GM19035 (cell line): Measurements from ENCODE around the gene COL6A1.

Experiments
- ATAC-seq: cut with Tn5 transposase; IDR thresholded peaks from one replicate; pipeline ENCODE4 v1.9.1; 2021; ENCODE audit not compliant: unreplicated experiment

Gene COL6A1

DNA sequence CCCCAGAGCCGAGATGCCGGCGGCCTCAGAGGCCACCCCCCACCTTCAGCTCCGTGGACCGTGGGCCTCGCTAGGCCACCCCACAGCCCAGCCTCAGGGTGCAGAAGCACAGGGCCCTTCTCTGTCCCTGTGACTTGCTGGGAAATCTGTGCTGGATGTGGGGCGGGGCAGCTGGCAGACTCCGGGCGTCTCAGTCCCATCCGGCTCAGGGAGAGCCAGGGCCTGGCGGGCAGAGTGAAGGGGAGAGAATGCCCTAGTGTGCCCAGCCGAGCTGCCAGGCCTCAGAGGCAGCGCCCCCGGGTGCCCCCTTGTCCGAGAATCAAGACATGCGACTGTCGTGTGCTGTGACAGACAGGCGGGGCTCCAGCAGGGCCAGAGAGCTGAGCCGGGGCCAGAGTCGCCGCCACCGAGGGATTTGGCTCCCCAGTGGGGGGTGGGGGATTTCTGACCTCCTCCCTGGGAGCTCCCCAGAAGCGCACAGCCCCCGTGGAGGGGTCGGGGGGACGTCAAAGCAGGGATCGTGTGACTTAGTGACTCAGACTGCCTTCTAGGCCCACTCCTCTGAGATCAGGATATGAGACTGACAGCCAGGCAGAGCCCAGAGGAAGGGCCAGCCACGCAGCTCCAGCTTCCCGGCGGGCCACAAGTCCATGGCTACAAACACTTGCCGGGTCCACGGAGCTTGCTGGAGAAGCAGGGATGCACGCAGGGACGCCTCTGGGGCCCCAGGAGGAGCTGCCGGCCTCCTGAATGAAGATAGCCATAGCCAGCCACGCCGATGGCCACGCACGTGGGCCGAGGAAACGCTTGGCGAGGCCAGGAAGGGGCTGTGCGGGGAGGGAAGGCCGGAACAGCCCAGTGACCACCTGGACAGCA lies 11.9 kb downstream of the COL6A1 start:
- ATAC-seq, result no peak

- no peak for ATAC-seq
Observed at GRCh38 chr21:45994086-45994661, 12.6 kb downstream of the COL6A1 start.

DNA sequence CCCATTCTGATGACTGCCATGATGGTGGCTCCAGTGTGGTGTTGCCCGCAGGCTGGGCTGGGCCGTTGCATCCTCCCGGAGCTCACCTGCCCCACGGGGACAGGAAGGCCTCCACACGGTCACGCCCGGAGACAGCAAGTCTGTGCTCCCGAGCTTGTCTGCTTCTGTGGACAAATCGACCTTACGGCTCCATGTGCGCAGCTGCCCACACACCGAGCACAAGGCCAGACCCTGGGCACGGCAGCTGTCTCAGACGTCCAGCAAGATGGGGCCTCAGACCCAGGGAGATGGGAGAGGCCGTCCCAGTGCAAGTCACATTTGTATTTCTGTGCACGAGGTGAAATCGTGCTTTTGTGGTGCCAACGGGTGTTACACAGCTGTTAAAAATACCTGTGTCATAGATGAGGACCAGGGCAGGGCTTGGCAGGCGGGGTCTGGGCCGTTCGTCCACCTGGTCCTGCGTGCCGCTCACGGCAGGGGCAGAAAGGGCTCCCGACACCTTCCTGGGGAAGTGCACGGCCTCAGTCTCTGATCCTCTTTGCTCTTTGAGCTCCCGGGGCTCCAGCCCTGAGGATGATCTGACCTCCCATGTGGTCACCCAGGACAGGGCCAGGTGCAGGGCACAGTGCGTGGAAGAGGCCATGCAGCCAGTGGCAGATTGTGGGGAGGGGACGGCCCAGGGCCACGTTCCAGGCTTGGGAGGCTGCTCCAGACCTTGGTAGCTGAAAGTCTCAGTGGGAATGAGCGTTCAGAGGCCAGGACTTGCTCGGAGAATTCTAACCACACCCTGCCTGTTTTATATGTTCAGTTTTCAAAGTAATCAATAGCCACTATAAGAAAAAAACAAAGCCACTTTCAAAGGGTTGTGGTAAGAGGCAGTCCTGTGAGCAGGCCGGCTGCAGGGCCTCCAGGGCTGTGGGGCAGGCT lies 13.5 kb downstream of the COL6A1 start:
- ATAC-seq, result no peak

DNA sequence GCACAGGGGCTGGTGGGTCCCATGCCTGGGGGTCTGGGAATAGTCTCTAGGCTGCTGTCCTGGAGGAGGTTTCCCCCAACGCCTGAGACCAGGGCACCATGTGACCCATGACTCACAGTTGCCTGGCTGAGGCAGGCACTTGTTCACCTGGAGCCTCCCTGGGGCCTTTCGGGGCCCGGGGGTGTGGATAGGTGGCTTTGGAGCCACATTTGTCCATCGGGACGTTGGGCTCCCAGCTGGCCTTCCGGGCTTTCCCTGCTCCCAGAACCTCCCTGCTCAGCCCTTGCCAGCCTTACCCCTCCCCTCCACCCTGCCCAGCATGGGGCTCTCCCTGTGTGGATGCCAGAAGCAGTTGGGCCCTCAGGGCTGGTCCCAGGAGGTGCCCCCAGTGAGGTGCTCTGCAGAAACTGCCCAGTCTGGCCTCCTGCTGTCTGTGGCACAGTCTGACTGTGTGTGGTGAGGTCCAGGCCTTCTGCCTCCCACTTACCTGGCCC lies 14.2 kb downstream of the COL6A1 start:
- no peak for ATAC-seq

DNA sequence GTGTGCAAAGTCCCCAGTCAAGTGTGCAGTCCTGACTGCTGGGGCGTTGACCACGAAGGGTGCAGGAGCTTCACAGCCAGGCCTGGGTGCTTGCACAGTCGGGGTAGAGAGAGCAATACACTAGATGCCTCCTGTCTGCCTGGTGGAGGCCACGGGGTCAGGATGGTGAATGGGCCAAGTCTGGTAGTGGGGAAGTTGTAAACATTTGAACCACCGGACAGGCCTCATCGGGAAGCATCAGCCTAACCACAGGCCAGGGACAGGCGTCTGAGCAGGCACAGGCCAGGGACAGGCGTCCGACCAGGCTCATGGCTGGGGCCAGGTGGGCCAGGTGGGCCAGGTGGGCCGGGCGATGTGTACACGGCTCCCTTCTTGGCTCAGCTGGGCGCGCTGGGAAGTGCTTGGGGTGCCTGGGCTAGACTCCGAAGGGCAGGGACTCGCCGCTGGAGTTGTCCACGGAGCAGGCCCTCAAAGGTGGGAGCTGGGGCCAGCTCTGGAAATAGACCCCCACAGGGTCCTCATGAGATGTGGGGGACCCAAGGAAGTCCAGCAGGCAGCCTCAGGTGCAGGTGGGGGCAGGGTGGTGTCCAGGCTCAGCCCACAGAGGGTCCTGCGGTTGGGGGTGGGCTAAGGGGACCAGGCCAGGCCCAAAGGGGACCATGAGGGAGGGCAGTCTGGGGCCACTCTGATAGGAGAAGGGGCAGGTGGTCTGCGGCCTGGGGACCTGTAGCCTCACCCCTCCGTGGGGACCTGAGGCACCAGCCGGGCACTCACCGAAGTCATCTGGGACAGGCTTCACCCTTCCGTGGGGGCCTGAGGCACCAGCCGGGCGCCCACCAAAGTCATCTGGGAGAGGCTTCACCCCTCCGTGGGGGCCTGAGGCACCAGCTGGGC lies 15.0 kb downstream of the COL6A1 start:
- ATAC-seq, result no peak

GRCh38 chr21:45997205-45997494 lies 15.6 kb downstream of the COL6A1 start:
- ATAC-seq, result no peak

DNA sequence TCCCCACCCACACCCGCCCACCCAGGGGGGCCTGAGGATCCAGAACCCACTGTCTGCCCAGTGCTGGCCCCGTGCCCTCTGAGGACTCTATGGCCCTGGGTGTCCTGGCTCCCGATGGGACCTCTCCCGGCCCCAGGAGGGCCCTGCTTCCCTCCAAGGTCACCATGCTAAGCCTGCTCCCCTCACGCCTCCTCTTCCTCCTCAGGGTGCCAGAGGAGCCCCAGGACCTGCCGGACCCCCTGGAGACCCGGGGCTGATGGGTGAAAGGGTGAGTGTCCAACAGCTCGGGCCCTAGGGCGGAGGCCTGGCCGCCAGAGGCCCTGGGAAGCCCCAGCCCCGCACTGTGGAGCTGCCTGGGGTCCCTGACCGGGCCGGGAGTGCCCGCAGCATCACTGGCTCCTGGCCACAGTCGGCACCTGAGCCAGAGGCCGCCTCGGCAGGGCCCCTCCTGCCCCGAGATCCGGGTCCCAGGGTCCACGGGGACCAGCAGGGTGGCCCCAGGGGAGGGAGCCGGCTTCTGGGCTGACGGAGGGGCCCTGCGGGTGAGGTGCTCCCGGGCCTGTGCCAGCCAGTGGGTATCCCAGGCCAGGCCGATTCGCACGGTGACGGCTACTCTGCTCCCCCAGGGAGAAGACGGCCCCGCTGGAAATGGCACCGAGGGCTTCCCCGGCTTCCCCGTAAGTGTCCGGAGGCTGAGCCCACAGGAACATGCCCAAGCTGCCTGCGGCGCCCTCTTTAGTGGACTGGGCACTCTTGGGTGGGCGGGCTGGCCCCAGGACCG lies 16.1 kb downstream of the COL6A1 start:
- ATAC-seq, result no peak

GRCh38 chr21:45998276-45998701 lies 16.7 kb downstream of the COL6A1 start:
- no peak for ATAC-seq

DNA sequence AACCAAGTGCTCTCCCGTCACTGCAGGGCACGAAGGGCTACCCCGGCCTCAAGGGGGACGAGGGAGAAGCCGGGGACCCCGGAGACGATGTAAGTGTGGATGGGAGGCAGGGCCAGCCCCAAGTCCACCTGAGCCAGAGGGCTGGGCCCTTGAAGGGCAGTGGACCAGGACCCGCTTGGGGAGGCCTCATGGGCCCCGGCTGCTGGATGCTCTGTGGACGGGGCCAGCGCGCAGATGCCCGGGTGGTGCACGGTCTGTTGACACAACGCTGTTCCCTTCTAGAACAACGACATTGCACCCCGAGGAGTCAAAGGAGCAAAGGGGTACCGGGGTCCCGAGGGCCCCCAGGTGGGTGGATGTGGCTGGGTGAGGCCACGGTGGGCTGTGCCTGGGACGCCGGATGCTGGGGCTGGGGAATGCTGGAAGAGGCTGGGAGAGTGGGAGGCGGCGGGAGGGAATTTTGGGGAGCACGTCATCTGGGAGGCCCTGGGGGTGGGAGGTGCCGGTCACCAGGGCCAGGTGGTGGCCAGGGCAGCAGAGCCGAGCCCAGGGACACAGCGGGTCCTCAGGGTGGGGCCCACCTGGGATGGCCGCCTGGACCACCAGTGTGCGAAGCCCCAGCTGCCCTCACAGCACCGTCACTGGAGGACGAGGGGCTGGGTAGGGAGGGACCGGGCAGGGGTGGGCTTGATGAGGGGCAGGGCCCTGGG lies 17.5 kb downstream of the COL6A1 start:
- no peak for ATAC-seq

DNA sequence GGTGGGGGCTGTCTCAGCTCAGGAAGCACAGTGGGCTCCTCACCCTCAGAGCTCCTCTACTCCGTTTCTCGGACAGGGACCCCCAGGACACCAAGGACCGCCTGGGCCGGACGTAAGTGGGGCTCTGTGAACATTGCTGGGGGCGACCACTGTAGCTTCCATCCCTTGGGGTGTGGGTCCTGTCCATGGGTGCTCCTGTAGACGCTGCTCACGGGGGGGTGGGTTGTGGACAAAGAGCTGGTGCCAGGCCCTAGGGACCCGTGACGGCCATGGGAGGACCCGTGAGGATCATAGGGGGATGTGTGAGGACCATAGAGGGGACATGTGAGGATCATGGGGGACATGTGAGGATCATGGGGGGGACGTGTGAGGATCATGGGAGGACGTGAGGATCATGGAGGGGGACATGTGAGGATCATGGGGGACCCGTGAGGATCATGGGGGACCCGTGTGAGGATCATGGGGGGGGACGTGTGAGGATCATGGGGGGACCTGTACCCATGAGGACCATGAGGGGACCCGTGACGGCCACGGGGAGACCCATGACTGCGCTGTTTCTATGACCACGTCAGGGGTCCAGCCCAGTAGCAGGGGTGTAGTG lies 18.1 kb downstream of the COL6A1 start:
- no peak for ATAC-seq

GRCh38 chr21:46000182-46000730 lies 18.7 kb downstream of the COL6A1 start:
- no peak for ATAC-seq

- ATAC-seq, result no peak
Observed at GRCh38 chr21:46000731-46001641, 19.4 kb downstream of the COL6A1 start.

GRCh38 chr21:46001821-46002681 lies 20.5 kb downstream of the COL6A1 start:
- ATAC-seq, result no peak

DNA sequence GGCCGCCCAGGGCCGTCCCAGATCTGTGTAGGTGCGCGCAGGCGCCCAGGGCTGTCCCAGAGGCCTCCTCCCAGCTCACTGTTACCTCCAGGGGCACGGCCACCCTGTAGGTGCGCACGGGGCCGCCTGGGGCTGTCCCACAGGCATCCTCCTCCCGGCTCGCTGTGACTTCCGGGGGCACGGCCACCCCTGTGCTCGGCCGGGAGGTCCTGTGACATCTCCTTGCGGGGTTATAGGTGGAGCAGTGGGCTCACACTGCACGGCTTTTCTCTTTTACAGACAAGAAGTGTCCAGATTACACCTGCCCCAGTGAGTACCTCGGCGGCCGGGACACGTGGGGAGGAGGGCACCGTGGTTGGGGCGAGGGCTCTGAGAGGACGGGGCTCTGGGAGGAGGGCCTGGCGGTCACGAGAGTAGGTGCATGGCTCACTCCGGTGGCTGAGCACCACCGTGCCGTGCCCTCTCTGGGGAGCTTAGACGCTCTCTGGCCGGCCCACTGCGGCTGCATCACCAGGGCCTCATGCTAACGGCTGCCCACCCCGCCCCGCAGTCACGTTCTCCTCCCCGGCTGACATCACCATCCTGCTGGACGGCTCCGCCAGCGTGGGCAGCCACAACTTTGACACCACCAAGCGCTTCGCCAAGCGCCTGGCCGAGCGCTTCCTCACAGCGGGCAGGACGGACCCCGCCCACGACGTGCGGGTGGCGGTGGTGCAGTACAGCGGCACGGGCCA lies 21.4 kb downstream of the COL6A1 start:
- ATAC-seq, result no peak

- ATAC-seq, result no peak
Observed at GRCh38 chr21:46003575-46004007, 22.0 kb downstream of the COL6A1 start.
